Measurements from ENCODE around the gene CAPZB. TPM values are rescaled to one million over a fixed set of nuclear protein-coding genes. Genes with fewer than 3 reads are reported as not detected.

CAPZB gene
- total RNA-seq, 1 experiment from 2014 or later, result 198 TPM

DNA sequence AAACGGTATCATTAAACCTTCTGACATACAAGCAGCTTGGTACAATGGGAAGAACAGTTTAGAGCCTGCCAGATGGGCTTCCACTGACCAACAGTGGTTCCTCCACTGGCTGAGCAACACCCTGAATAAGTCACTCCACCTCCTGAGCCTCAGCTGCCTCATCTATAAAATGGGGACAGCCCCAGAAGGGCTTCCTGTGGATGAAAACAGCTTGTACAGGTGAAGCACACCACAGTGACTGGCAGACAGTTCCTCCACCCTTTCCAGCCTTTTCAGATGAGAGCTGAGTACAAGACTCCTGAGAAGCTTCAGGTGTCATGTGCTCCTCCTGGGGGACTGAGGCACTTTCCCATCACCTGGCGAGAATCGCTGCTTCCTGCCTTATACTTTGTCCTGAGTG lies 2.1 kb downstream of the CAPZB start:
- CTCF ChIA-PET, result no interaction called here
- peaks cover 35% of the 10 kb centered on the region for H3K36me3 Mint-ChIP-seq (ENCODE audit: insufficient read depth, unreplicated experiment)
- H3K27me3 Mint-ChIP-seq (ENCODE audit: unreplicated experiment), result no peaks in the 10 kb centered on the region
- H3K9me3 Mint-ChIP-seq (ENCODE audit: low read depth, unreplicated experiment), result no peaks in the 10 kb centered on the region
- H3K4me3 Mint-ChIP-seq (ENCODE audit: low read depth, unreplicated experiment), result peak overlapping the region; percentile 93
- H3K4me1 Mint-ChIP-seq (ENCODE audit: low read depth, unreplicated experiment), result peaks cover 42% of the 10 kb centered on the region
- intact Hi-C loops (cut with micrococcal nuclease; ENCODE audit: unreplicated experiment), result no loop called here
- BruUV-seq (replicated peaks), result no TSS peak
- TF ChIP-seq, protein P1, sequence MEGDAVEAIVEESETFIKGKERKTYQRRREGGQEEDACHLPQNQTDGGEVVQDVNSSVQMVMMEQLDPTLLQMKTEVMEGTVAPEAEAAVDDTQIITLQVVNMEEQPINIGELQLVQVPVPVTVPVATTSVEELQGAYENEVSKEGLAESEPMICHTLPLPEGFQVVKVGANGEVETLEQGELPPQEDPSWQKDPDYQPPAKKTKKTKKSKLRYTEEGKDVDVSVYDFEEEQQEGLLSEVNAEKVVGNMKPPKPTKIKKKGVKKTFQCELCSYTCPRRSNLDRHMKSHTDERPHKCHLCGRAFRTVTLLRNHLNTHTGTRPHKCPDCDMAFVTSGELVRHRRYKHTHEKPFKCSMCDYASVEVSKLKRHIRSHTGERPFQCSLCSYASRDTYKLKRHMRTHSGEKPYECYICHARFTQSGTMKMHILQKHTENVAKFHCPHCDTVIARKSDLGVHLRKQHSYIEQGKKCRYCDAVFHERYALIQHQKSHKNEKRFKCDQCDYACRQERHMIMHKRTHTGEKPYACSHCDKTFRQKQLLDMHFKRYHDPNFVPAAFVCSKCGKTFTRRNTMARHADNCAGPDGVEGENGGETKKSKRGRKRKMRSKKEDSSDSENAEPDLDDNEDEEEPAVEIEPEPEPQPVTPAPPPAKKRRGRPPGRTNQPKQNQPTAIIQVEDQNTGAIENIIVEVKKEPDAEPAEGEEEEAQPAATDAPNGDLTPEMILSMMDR (IDR thresholded peaks at IDR 0.05; ENCODE audit: unreplicated experiment), result no peak
- H3K27ac Mint-ChIP-seq (ENCODE audit: unreplicated experiment), result no peak overlapping the region
- no peak for DNase-seq

- Mint-ChIP-seq H3K27ac (ENCODE audit: unreplicated experiment) (no peak overlapping the region), H3K27me3 (ENCODE audit: unreplicated experiment) (no peaks in the 10 kb centered on the region), H3K36me3 (ENCODE audit: insufficient read depth, unreplicated experiment) (peaks cover 35% of the 10 kb centered on the region), H3K9me3 (ENCODE audit: low read depth, unreplicated experiment) (no peaks in the 10 kb centered on the region), H3K4me3 (ENCODE audit: low read depth, unreplicated experiment) (no peak overlapping the region), H3K4me1 (ENCODE audit: low read depth, unreplicated experiment) (peaks cover 32% of the 10 kb centered on the region)
- DNase-seq, result no peak
- no TSS peak for BruUV-seq (replicated peaks)
- CTCF ChIA-PET, result interaction anchor here (0.5 kb wide), 1 partner anchor 102 kb away, joined by 3 read pairs; no protein-coding TSS in a partner anchor
- intact Hi-C loops (cut with micrococcal nuclease; ENCODE audit: unreplicated experiment), result no loop called here
- TF ChIP-seq, protein P1 (IDR thresholded peaks at IDR 0.05; ENCODE audit: unreplicated experiment), result no peak
Measured at GRCh38 chr1:19481826-19482398, 3.4 kb downstream of the CAPZB start.

GRCh38 chr1:19480282-19480681 lies 5.1 kb downstream of the CAPZB start:
- no peaks in the 10 kb centered on the region for H3K27me3 Mint-ChIP-seq (ENCODE audit: unreplicated experiment)
- CTCF ChIA-PET, result interaction anchor here (0.5 kb wide), 1 partner anchor 463 kb away, joined by 6 read pairs; no protein-coding TSS in a partner anchor
- H3K9me3 Mint-ChIP-seq (ENCODE audit: low read depth, unreplicated experiment), result no peaks in the 10 kb centered on the region
- peaks cover 25% of the 10 kb centered on the region for H3K4me1 Mint-ChIP-seq (ENCODE audit: low read depth, unreplicated experiment)
- peaks cover 23% of the 10 kb centered on the region for H3K36me3 Mint-ChIP-seq (ENCODE audit: insufficient read depth, unreplicated experiment)
- TF ChIP-seq, protein P1 (IDR thresholded peaks at IDR 0.05; ENCODE audit: unreplicated experiment), result no peak
- H3K27ac Mint-ChIP-seq (ENCODE audit: unreplicated experiment), result no peak overlapping the region
- H3K4me3 Mint-ChIP-seq (ENCODE audit: low read depth, unreplicated experiment), result no peak overlapping the region
- DNase-seq, result no peak
- no TSS peak for BruUV-seq (replicated peaks)
- intact Hi-C loops (cut with micrococcal nuclease; ENCODE audit: unreplicated experiment), result no loop called here

GRCh38 chr1:19479351-19480120 lies 5.8 kb downstream of the CAPZB start:
- Mint-ChIP-seq H3K4me1 (ENCODE audit: low read depth, unreplicated experiment) (peaks cover 25% of the 10 kb centered on the region), H3K4me3 (ENCODE audit: low read depth, unreplicated experiment) (no peak overlapping the region), H3K27ac (ENCODE audit: unreplicated experiment) (peak overlapping the region; percentile 24), H3K36me3 (ENCODE audit: insufficient read depth, unreplicated experiment) (peaks cover 17% of the 10 kb centered on the region), H3K27me3 (ENCODE audit: unreplicated experiment) (no peaks in the 10 kb centered on the region), H3K9me3 (ENCODE audit: low read depth, unreplicated experiment) (no peaks in the 10 kb centered on the region)
- TF ChIP-seq, protein P1 (IDR thresholded peaks at IDR 0.05; ENCODE audit: unreplicated experiment), result no peak
- CTCF ChIA-PET, result no interaction called here
- no peak for DNase-seq
- intact Hi-C loops (cut with micrococcal nuclease; ENCODE audit: unreplicated experiment), result no loop called here
- no TSS peak for BruUV-seq (replicated peaks)
